ENCODE results near the gene LHB. TPM values are rescaled to one million over a fixed set of nuclear protein-coding genes. Genes with fewer than 3 reads are reported as not detected.
A peak's percentile ranks its signal among the peaks of the same experiment; 100 is the strongest.

Gene LHB
- total RNA-seq (2014; rRNA removed; shearing (Covaris generic)) (1.1 TPM in 1 of 2 replicates, not detected in the other), total RNA-seq (2022) (not detected in 2 replicates), Bru-seq, nascent RNA (not detected), BruChase-seq, experiment 1, labeled RNA remaining after a 6-hour chase (not detected), BruChase-seq, experiment 2, labeled RNA remaining after a 2-hour chase (not detected)
- long read RNA-seq: 0 reads

- CTCF ChIA-PET (ENCODE audit: unreplicated experiment): no interaction called here
- H4K20me1 ChIP-seq (ENCODE audit: insufficient read depth, low read length): no peaks in the 10 kb centered on the region
- no peaks in the 10 kb centered on the region for H3K9me3 ChIP-seq (ENCODE audit: low read length)
- H3K9me2 ChIP-seq (ENCODE audit: insufficient read depth, low read length): no peaks in the 10 kb centered on the region
- BruUV-seq (replicated peaks): no TSS peak
- H3K27ac ChIP-seq (ENCODE audit: low read depth, low read length, poor library complexity, severe bottlenecking): no peak within 1 kb of the TSS
- intact Hi-C loops (cut with micrococcal nuclease; ENCODE audit: unreplicated experiment): no loop called here
- TF ChIP-seq EZH2phosphoT487 (IDR thresholded peaks at IDR 0.05; ENCODE audit: borderline replicate concordance, low read depth, low read length) (no peak), CTCF (conservative IDR thresholded peaks at IDR 0.05; ENCODE audit: low read length) (no peak)
- peaks cover 43% of the 10 kb centered on the region for H3K4me1 ChIP-seq (ENCODE audit: insufficient read depth, low read length, poor library complexity, severe bottlenecking)
- peaks cover 40% of the 10 kb centered on the region for H3K36me3 ChIP-seq (ENCODE audit: insufficient read depth, low read length)
- H3K79me2 ChIP-seq (ENCODE audit: insufficient read depth, low read depth, low read length): no peaks in the 10 kb centered on the region
- no peak for DNase-seq (ENCODE audit: low spot score)
- H3K4me2 ChIP-seq (ENCODE audit: low read length): peak within 1 kb of the TSS; percentile 74
- POLR2A ChIA-PET: interaction anchor here (0.6 kb wide), 1 partner anchor 273 kb away, joined by 3 read pairs; no protein-coding TSS in a partner anchor
- H3K4me3 ChIP-seq (ENCODE audit: low read depth, low read length, poor library complexity, severe bottlenecking): peak within 1 kb of the TSS; percentile 45
- H2AFZ ChIP-seq (ENCODE audit: low read length): no peak within 1 kb of the TSS
Measured at GRCh38 chr19:49017041-49017665, at the start of gene LHB. Gene LHB, minus strand, starts transcription at chr19:49017091. Its CDS starts 10 bp downstream, at chr19:49017081.

- no TSS peak for BruUV-seq (replicated peaks)
- POLR2A ChIA-PET: no interaction called here
Measured at GRCh38 chr19:49065905-49066512, 49.1 kb upstream of the LHB start.

GRCh38 chr19:49064768-49065611 is 48.1 kb upstream of the LHB start, which contains the start of gene NTF4:
Gene NTF4, minus strand, starts transcription at chr19:49064818. Its CDS starts 2,821 bp downstream, at chr19:49061997.
- Histone ChIP-seq H3K4me2 (ENCODE audit: low read length) (no peak within 1 kb of the TSS), H3K4me3 (ENCODE audit: low read depth, low read length, poor library complexity, severe bottlenecking) (no peak within 1 kb of the TSS), H2AFZ (ENCODE audit: low read length) (no peak within 1 kb of the TSS), H3K9me3 (ENCODE audit: low read length) (no peaks in the 10 kb centered on the region), H3K79me2 (ENCODE audit: insufficient read depth, low read depth, low read length) (no peaks in the 10 kb centered on the region), H3K27ac (ENCODE audit: low read depth, low read length, poor library complexity, severe bottlenecking) (no peak within 1 kb of the TSS), H3K9me2 (ENCODE audit: insufficient read depth, low read length) (no peaks in the 10 kb centered on the region), H3K4me1 (ENCODE audit: insufficient read depth, low read length, poor library complexity, severe bottlenecking) (no peaks in the 10 kb centered on the region), H3K36me3 (ENCODE audit: insufficient read depth, low read length) (no peaks in the 10 kb centered on the region), H4K20me1 (ENCODE audit: insufficient read depth, low read length) (no peaks in the 10 kb centered on the region; the same call in 1 of the 2 replicates)
- intact Hi-C loops (cut with micrococcal nuclease; ENCODE audit: unreplicated experiment): no loop called here
- DNase-seq (ENCODE audit: low spot score): no peak
- no TSS peak for BruUV-seq (replicated peaks)
- ChIA-PET POLR2A (no interaction called here), CTCF (ENCODE audit: unreplicated experiment) (no interaction called here)
- TF ChIP-seq CTCF (conservative IDR thresholded peaks at IDR 0.05; ENCODE audit: low read length) (no peak), EZH2phosphoT487 (IDR thresholded peaks at IDR 0.05; ENCODE audit: borderline replicate concordance, low read depth, low read length) (no peak)

More at GRCh38 chr19:49065905-49066512, 49.1 kb upstream of the LHB start:
- Histone ChIP-seq H3K79me2 (ENCODE audit: insufficient read depth, low read depth, low read length) (no peaks in the 10 kb centered on the region), H2AFZ (ENCODE audit: low read length) (no peak overlapping the region), H3K4me3 (ENCODE audit: low read depth, low read length, poor library complexity, severe bottlenecking) (no peak overlapping the region), H3K9me2 (ENCODE audit: insufficient read depth, low read length) (no peaks in the 10 kb centered on the region), H3K36me3 (ENCODE audit: insufficient read depth, low read length) (no peaks in the 10 kb centered on the region), H4K20me1 (ENCODE audit: insufficient read depth, low read length) (no peaks in the 10 kb centered on the region; the same call in 1 of the 2 replicates), H3K9me3 (ENCODE audit: low read length) (no peaks in the 10 kb centered on the region), H3K4me2 (ENCODE audit: low read length) (no peak overlapping the region), H3K27ac (ENCODE audit: low read depth, low read length, poor library complexity, severe bottlenecking) (no peak overlapping the region), H3K4me1 (ENCODE audit: insufficient read depth, low read length, poor library complexity, severe bottlenecking) (no peaks in the 10 kb centered on the region)
- CTCF ChIA-PET (ENCODE audit: unreplicated experiment): no interaction called here
- TF ChIP-seq EZH2phosphoT487 (IDR thresholded peaks at IDR 0.05; ENCODE audit: borderline replicate concordance, low read depth, low read length): no peak
- no peak for DNase-seq (ENCODE audit: low spot score)
- intact Hi-C loops (cut with micrococcal nuclease; ENCODE audit: unreplicated experiment): no loop called here
